BLaER1 treated with 17β-estradiol and CSF1 and Interleukin-3, amounts not matched to agents 10 nM and 100 nM (cell line): ENCODE data around the gene OSM.
A peak's percentile ranks its signal among the peaks of the same experiment; 100 is the strongest.

Experiments
- H3K27ac ChIP-seq, 11 experiments: shearing (Covaris generic); formaldehyde crosslinking; 2 replicates each; pipeline ENCODE4 v1.8.1; 2022
- H3K27me3 ChIP-seq, 11 experiments: shearing (Covaris generic); formaldehyde crosslinking; 2 replicates each; pipeline ENCODE4 v1.8.1; 2022
- H3K36me3 ChIP-seq, 11 experiments: shearing (Covaris generic); formaldehyde crosslinking; 2 replicates each; pipeline ENCODE4 v1.8.1; 2022
- H3K4me1 ChIP-seq, 10 experiments: shearing (Covaris generic); formaldehyde crosslinking; 2 replicates each; pipeline ENCODE4 v1.8.1; 2022
- H3K4me2 ChIP-seq, 11 experiments: shearing (Covaris generic); formaldehyde crosslinking; 2 replicates each; pipeline ENCODE4 v1.8.1; 2022
- H3K4me3 ChIP-seq, 10 experiments: shearing (Covaris generic); formaldehyde crosslinking; 2 replicates each; pipeline ENCODE4 v1.8.1; 2022
- H3K9ac ChIP-seq, 11 experiments: shearing (Covaris generic); formaldehyde crosslinking; 2 replicates each; pipeline ENCODE4 v1.8.1; 2022
- H3K9me3 ChIP-seq, 11 experiments: shearing (Covaris generic); formaldehyde crosslinking; replicated peaks in 1 of 11; 2 replicates each; pipeline ENCODE4 v1.8.1; 2022
- H4K20me1 ChIP-seq, 11 experiments: shearing (Covaris generic); formaldehyde crosslinking; 2 replicates each; pipeline ENCODE4 v1.8.1; 2022
- Cebpa-rat ChIP-seq, 11 experiments: shearing (Covaris generic); IDR thresholded peaks; 2 replicates each; pipeline ENCODE4 v1.8.1; 2022

OSM gene

DNA sequence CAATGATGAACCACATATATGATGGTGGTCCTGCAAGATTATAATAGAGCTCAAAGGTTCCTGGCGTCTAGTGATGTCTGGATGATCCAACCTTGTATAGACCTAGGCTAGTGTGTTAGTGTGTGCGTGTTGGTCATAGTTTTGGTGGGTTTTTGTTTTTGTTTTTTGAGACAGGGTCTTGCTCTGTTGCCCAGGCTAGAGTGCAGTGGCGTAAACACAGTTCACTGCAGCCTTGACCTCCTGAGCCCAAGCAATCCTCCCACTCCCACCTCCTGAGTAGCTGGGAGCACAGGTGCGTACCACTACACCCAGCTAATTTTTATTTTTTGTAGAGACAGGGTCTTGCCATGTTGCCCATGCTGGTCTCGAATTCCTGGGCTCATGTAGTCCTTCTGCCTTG, 13.3 kb upstream of the OSM start:
- Histone ChIP-seq H3K9ac (peak overlapping the region in 5 of 11 experiments; percentile 6 to 73 (median 37); a peak in 10 of 22 replicates), H3K9me3 (no peaks in the 10 kb centered on the region), H3K27me3 (no peaks in the 10 kb centered on the region), H3K4me1 (peaks cover 78 to 100% (median 99%) of the 10 kb centered on the region in 10 experiments), H3K4me2 (peak overlapping the region in 10 of 11 experiments; percentile 87 to 100 (median 98); a peak in 20 of 22 replicates), H3K27ac (peak overlapping the region; percentile 35 to 99 (median 84); a peak in 19 of 22 replicates), H3K4me3 (peak overlapping the region in 2 of 10 experiments; percentile 33 to 48; a peak in 1 of 20 replicates), H4K20me1 (no peaks in the 10 kb centered on the region), H3K36me3 (0 out of 22 replicates have a peak, but pooled peaks cover 0 to 2% (median 0%) of the 10 kb centered on the region in 11 experiments)
- no peak for TF ChIP-seq Cebpa-rat (IDR thresholded peaks at IDR 0.05)

DNA sequence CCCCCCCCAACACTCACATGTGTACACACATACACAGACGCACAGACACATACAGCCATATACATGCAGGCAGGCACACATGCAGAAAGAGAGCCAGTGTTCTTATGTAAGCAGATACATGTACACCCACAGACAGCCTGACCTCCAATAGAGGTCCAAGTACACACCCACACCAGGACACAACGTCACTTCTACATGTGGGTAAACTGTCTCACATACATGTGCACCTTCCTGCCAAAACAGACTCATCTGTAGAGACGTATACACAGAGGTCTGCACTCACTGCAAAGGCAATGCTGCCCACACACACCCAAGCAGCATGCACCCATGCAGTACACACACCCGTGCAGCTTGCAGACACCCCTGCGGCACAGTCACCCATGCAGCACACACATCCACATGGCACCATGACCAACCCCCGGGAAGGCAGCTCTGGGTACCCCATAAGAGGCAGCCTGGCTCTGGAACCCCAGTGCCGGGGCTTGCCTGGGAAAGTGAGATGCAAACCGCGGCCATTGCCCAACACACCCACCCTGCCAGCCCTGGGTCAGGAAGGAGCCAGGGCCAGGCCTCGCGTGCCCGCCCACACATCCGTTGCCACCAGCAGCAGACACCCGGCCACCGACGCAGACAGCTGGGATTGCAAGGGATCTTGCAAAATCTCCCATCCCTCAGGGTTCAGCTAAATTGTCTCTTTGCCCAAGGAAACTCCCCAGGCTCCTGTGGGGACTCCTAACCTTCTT, 12.6 kb upstream of the OSM start:
- Histone ChIP-seq H3K4me3 (peak overlapping the region in 3 of 10 experiments; percentile 4 to 48 (median 33); a peak in 4 of 20 replicates), H3K4me1 (peaks cover 83 to 100% (median 99%) of the 10 kb centered on the region in 10 experiments), H3K9ac (peak overlapping the region in 7 of 11 experiments; percentile 10 to 77 (median 37); a peak in 9 of 22 replicates), H3K27ac (peak overlapping the region; percentile 60 to 99 (median 84); a peak in 18 of 22 replicates), H3K36me3 (no peaks in the 10 kb centered on the region), H3K27me3 (no peaks in the 10 kb centered on the region), H4K20me1 (no peaks in the 10 kb centered on the region), H3K4me2 (peak overlapping the region; percentile 5 to 100 (median 98); a peak in 21 of 22 replicates), H3K9me3 (no peaks in the 10 kb centered on the region)
- peak in 9 of 11 experiments; percentile 25 to 76 (median 63); a peak in 9 of 22 replicates for TF ChIP-seq Cebpa-rat (IDR thresholded peaks at IDR 0.05)

GRCh38 chr22:30277547-30278344, 11.1 kb upstream of the OSM start:
- Histone ChIP-seq H3K9ac (peak overlapping the region; percentile 22 to 77 (median 58); a peak in 19 of 22 replicates), H3K27me3 (no peaks in the 10 kb centered on the region), H3K36me3 (no peaks in the 10 kb centered on the region), H3K4me3 (peak overlapping the region in 5 of 10 experiments; percentile 37 to 51 (median 48); a peak in 9 of 20 replicates), H3K9me3 (no peaks in the 10 kb centered on the region), H4K20me1 (no peaks in the 10 kb centered on the region), H3K27ac (peak overlapping the region; percentile 60 to 99 (median 84)), H3K4me2 (peak overlapping the region; percentile 86 to 100 (median 98)), H3K4me1 (peaks cover 79 to 100% (median 99%) of the 10 kb centered on the region in 10 experiments)
- no peak for TF ChIP-seq Cebpa-rat (IDR thresholded peaks at IDR 0.05)

DNA sequence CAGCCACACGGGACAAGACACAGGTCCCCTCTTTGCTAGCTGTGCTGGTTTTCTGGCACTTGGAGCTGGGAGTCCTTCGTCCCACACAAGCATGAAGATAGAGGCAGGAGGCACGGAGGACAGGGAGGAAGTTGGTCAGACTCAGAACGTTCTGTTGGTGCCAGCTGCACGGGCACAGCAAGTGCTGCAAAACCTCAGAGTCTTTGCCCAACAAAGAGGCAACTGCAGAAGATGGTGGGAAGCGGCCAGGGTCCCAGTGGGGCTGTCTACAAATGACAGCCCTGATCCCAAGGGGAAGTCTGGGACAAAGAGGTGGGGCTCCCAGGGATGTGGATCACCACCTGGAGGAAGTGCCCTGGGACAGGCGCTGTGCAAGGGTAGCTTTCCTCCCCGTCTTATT, 9.4 kb upstream of the OSM start:
- Histone ChIP-seq H3K4me2 (peak overlapping the region; percentile 86 to 100 (median 98)), H3K4me3 (peak overlapping the region in 5 of 10 experiments; percentile 2 to 25 (median 19); a peak in 3 of 20 replicates), H3K4me1 (peaks cover 79 to 100% (median 99%) of the 10 kb centered on the region in 10 experiments), H3K36me3 (peaks cover 0 to 8% (median under 1%) of the 10 kb centered on the region in 11 experiments; a peak in 6 of 22 replicates), H3K27me3 (no peaks in the 10 kb centered on the region), H3K9me3 (no peaks in the 10 kb centered on the region), H3K9ac (peak overlapping the region; percentile 42 to 75 (median 71); a peak in 20 of 22 replicates), H3K27ac (peak overlapping the region; percentile 71 to 99 (median 84)), H4K20me1 (no peaks in the 10 kb centered on the region)
- peak in 3 of 11 experiments; percentile 51 to 69 (median 60); a peak in 5 of 22 replicates for TF ChIP-seq Cebpa-rat (IDR thresholded peaks at IDR 0.05)

DNA sequence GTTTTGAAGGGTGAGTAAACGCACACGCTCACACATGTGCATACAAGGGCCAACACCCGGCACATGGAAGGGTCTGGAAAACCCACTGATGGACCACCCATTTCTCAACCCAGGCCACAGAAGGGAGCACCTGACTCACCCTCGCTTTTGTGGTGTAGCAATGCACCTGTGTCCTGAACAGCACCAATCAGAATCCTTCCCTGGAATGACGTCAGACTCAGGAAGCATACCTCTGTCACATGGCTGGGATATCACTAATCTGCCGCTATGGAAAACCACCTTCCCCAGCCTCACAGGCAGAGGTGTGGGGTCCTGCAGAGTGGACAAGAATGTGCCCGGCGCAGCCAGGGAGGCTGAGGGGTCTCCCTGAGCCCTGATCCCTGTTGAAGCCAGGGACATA, 9.0 kb upstream of the OSM start:
- Histone ChIP-seq H4K20me1 (no peaks in the 10 kb centered on the region), H3K4me2 (peak overlapping the region; percentile 86 to 100 (median 98)), H3K9ac (peak overlapping the region; percentile 42 to 75 (median 71); a peak in 20 of 22 replicates), H3K9me3 (no peaks in the 10 kb centered on the region), H3K27me3 (no peaks in the 10 kb centered on the region), H3K27ac (peak overlapping the region; percentile 71 to 99 (median 84)), H3K4me3 (peak overlapping the region in 4 of 10 experiments; percentile 2 to 25 (median 12); a peak in 3 of 20 replicates), H3K4me1 (peaks cover 84 to 100% (median 99%) of the 10 kb centered on the region in 10 experiments), H3K36me3 (peaks cover 0 to 12% (median 4%) of the 10 kb centered on the region in 11 experiments; a peak in 7 of 22 replicates)
- no peak for TF ChIP-seq Cebpa-rat (IDR thresholded peaks at IDR 0.05)

GRCh38 chr22:30274437-30274812, 7.8 kb upstream of the OSM start:
- TF ChIP-seq Cebpa-rat (IDR thresholded peaks at IDR 0.05), result no peak
- no peaks in the 10 kb centered on the region for H4K20me1 ChIP-seq
- no peak overlapping the region for H3K4me3 ChIP-seq
- H3K9me3 ChIP-seq, result no peaks in the 10 kb centered on the region
- H3K4me1 ChIP-seq, result peaks cover 81 to 100% (median 100%) of the 10 kb centered on the region in 10 experiments
- H3K36me3 ChIP-seq, result peaks cover 0 to 24% (median 11%) of the 10 kb centered on the region in 11 experiments; a peak in 12 of 22 replicates
- peak overlapping the region; percentile 86 to 100 (median 98) for H3K4me2 ChIP-seq
- peak overlapping the region in 9 of 11 experiments; percentile 3 to 75 (median 49); a peak in 9 of 22 replicates for H3K9ac ChIP-seq
- H3K27me3 ChIP-seq, result no peaks in the 10 kb centered on the region
- peak overlapping the region; percentile 71 to 99 (median 84); a peak in 20 of 22 replicates for H3K27ac ChIP-seq

- Histone ChIP-seq H3K4me2 (peak overlapping the region; percentile 86 to 100 (median 98)), H4K20me1 (no peaks in the 10 kb centered on the region), H3K9me3 (no peaks in the 10 kb centered on the region), H3K36me3 (peaks cover 0 to 30% (median 16%) of the 10 kb centered on the region in 11 experiments; a peak in 14 of 22 replicates), H3K9ac (peak overlapping the region; percentile 5 to 75 (median 29); a peak in 14 of 22 replicates), H3K27ac (peak overlapping the region; percentile 71 to 99 (median 84)), H3K4me3 (no peak overlapping the region), H3K27me3 (no peaks in the 10 kb centered on the region), H3K4me1 (peaks cover 81 to 100% (median 100%) of the 10 kb centered on the region in 10 experiments)
- TF ChIP-seq Cebpa-rat (IDR thresholded peaks at IDR 0.05), result no peak
Measured at GRCh38 chr22:30273711-30274436, 7.2 kb upstream of the OSM start.
